HUES6 (cell line): ENCODE results near the gene ADAM22.
A peak's percentile ranks its signal among the peaks of the same experiment; 100 is the strongest.

ENCODE experiments used
- H3K27ac ChIP-seq: 2 replicates; pipeline ENCODE4 v1.7.0; 2013; ENCODE audit warnings: low read depth, mild to moderate bottlenecking, low read length, inconsistent platforms
- H3K27me3 ChIP-seq: 2 replicates; pipeline ENCODE4 v1.6.1; 2013; ENCODE audit warnings: low read length; ENCODE audit not compliant: control insufficient read depth, insufficient read depth
- H3K36me3 ChIP-seq: 2 replicates; pipeline ENCODE4 v1.6.1; 2013; ENCODE audit warnings: low read length; ENCODE audit not compliant: control insufficient read depth, insufficient read depth
- H3K4me1 ChIP-seq: 2 replicates; pipeline ENCODE4 v1.6.1; 2013; ENCODE audit warnings: low read length; ENCODE audit not compliant: control insufficient read depth, insufficient read depth
- H3K4me3 ChIP-seq: 2 replicates; pipeline ENCODE4 v1.5.1; 2013; ENCODE audit warnings: low read depth, low read length
- H3K9ac ChIP-seq: one replicate; pipeline ENCODE4 v1.6.1; 2013; ENCODE audit warnings: mild to moderate bottlenecking, low read length
- H3K9me3 ChIP-seq: 2 replicates; pipeline ENCODE4 v1.6.1; 2013; ENCODE audit warnings: low read depth, low read length; ENCODE audit not compliant: control insufficient read depth, insufficient read depth

Gene ADAM22

GRCh38 chr7:88140947-88141346 is 206.9 kb downstream of the ADAM22 start:
- Histone ChIP-seq H3K9me3 (no peaks in the 10 kb centered on the region), H3K36me3 (no peaks in the 10 kb centered on the region), H3K9ac (no peak overlapping the region), H3K27me3 (no peaks in the 10 kb centered on the region), H3K4me1 (no peaks in the 10 kb centered on the region), H3K27ac (no peak overlapping the region; the same call in 1 of the 2 replicates), H3K4me3 (no peak overlapping the region)

- H3K27ac ChIP-seq = no peak overlapping the region
- H3K4me3 ChIP-seq = no peak overlapping the region
- H3K9ac ChIP-seq = no peak overlapping the region
- no peaks in the 10 kb centered on the region for H3K4me1 ChIP-seq
- no peaks in the 10 kb centered on the region for H3K36me3 ChIP-seq
- H3K9me3 ChIP-seq = no peaks in the 10 kb centered on the region
- no peaks in the 10 kb centered on the region for H3K27me3 ChIP-seq
These were observed 207.4 kb downstream of the ADAM22 start for GRCh38 chr7:88141479-88141878.

GRCh38 chr7:88141953-88142352 is 207.9 kb downstream of the ADAM22 start:
- H3K4me3 ChIP-seq = no peak overlapping the region
- no peaks in the 10 kb centered on the region for H3K36me3 ChIP-seq
- no peak overlapping the region for H3K9ac ChIP-seq
- H3K9me3 ChIP-seq = no peaks in the 10 kb centered on the region
- no peaks in the 10 kb centered on the region for H3K27me3 ChIP-seq
- H3K27ac ChIP-seq = no peak overlapping the region
- H3K4me1 ChIP-seq = no peaks in the 10 kb centered on the region

GRCh38 chr7:88146616-88147015 is 212.6 kb downstream of the ADAM22 start:
- no peak overlapping the region for H3K4me3 ChIP-seq
- 0 out of 2 replicates have a peak, but pooled peaks cover 3% of the 10 kb centered on the region for H3K4me1 ChIP-seq
- H3K36me3 ChIP-seq = no peaks in the 10 kb centered on the region
- H3K9ac ChIP-seq = no peak overlapping the region
- no peak overlapping the region for H3K27ac ChIP-seq
- H3K27me3 ChIP-seq = no peaks in the 10 kb centered on the region
- H3K9me3 ChIP-seq = no peaks in the 10 kb centered on the region

GRCh38 chr7:88147341-88147740 is 213.3 kb downstream of the ADAM22 start:
- H3K9ac ChIP-seq = no peak overlapping the region
- no peak overlapping the region for H3K4me3 ChIP-seq
- no peaks in the 10 kb centered on the region for H3K9me3 ChIP-seq
- 0 out of 2 replicates have a peak, but pooled peaks cover 4% of the 10 kb centered on the region for H3K4me1 ChIP-seq
- H3K36me3 ChIP-seq = no peaks in the 10 kb centered on the region
- no peak overlapping the region for H3K27ac ChIP-seq
- no peaks in the 10 kb centered on the region for H3K27me3 ChIP-seq

- Histone ChIP-seq H3K27me3 (no peaks in the 10 kb centered on the region), H3K36me3 (no peaks in the 10 kb centered on the region), H3K27ac (peak overlapping the region; percentile 40; the same call in 1 of the 2 replicates), H3K9me3 (no peaks in the 10 kb centered on the region), H3K9ac (no peak overlapping the region), H3K4me1 (peaks cover 4% of the 10 kb centered on the region; the same call in 1 of the 2 replicates), H3K4me3 (no peak overlapping the region)
These were observed 213.9 kb downstream of the ADAM22 start for GRCh38 chr7:88147949-88148348.

- no peaks in the 10 kb centered on the region for H3K9me3 ChIP-seq
These were observed 216.0 kb downstream of the ADAM22 start for GRCh38 chr7:88150033-88150432.

GRCh38 chr7:88151119-88151790 is 217.2 kb downstream of the ADAM22 start:
- no peaks in the 10 kb centered on the region for H3K27me3 ChIP-seq
- H3K4me3 ChIP-seq = no peak overlapping the region
- no peaks in the 10 kb centered on the region for H3K9me3 ChIP-seq
- no peak overlapping the region for H3K27ac ChIP-seq
- H3K9ac ChIP-seq = no peak overlapping the region
- peaks cover 14% of the 10 kb centered on the region for H3K4me1 ChIP-seq
- H3K36me3 ChIP-seq = no peaks in the 10 kb centered on the region

More at GRCh38 chr7:88150033-88150432, 216.0 kb downstream of the ADAM22 start:
- Histone ChIP-seq H3K27ac (no peak overlapping the region), H3K36me3 (no peaks in the 10 kb centered on the region), H3K4me3 (no peak overlapping the region), H3K4me1 (peaks cover 14% of the 10 kb centered on the region), H3K9ac (no peak overlapping the region), H3K27me3 (no peaks in the 10 kb centered on the region)

GRCh38 chr7:88153378-88153777 is 219.3 kb downstream of the ADAM22 start:
- peaks cover 2% of the 10 kb centered on the region; the same call in 1 of the 2 replicates for H3K9me3 ChIP-seq
- no peaks in the 10 kb centered on the region for H3K36me3 ChIP-seq
- peaks cover 14% of the 10 kb centered on the region for H3K4me1 ChIP-seq
- no peak overlapping the region for H3K9ac ChIP-seq
- H3K27ac ChIP-seq = no peak overlapping the region
- no peak overlapping the region for H3K4me3 ChIP-seq
- no peaks in the 10 kb centered on the region for H3K27me3 ChIP-seq

GRCh38 chr7:88155756-88156155 is 221.7 kb downstream of the ADAM22 start:
- Histone ChIP-seq H3K27ac (no peak overlapping the region), H3K4me3 (no peak overlapping the region), H3K4me1 (peaks cover 14% of the 10 kb centered on the region), H3K27me3 (no peaks in the 10 kb centered on the region), H3K36me3 (no peaks in the 10 kb centered on the region), H3K9me3 (peaks cover 2% of the 10 kb centered on the region; the same call in 1 of the 2 replicates), H3K9ac (no peak overlapping the region)

GRCh38 chr7:88156356-88156755 is 222.3 kb downstream of the ADAM22 start:
- H3K27me3 ChIP-seq = no peaks in the 10 kb centered on the region
- H3K4me1 ChIP-seq = peaks cover 13% of the 10 kb centered on the region
- H3K9me3 ChIP-seq = peaks cover 2% of the 10 kb centered on the region; the same call in 1 of the 2 replicates
- H3K36me3 ChIP-seq = no peaks in the 10 kb centered on the region
- H3K27ac ChIP-seq = no peak overlapping the region
- H3K9ac ChIP-seq = no peak overlapping the region
- H3K4me3 ChIP-seq = no peak overlapping the region
